Thyroid gland (tissue), 4 donors: ENCODE measurements around the gene PRPF8. TPM values are rescaled to one million over a fixed set of nuclear protein-coding genes. Genes with fewer than 3 reads are reported as not detected.
A peak's percentile ranks its signal among the peaks of the same experiment; 100 is the strongest.

Experiments
- DNase-seq, 2 donors: peaks; one replicate each; pipeline ENCODE4 v3.0.0-alpha.2; 2019
- H3K27ac ChIP-seq, 3 donors: fragments of 200-600 bp; sonication (generic); 1 replicate in 2 of 3; 2 replicates in 1 of 3; pipeline ENCODE4 v1.5.1; 2016 to 2019; ENCODE audit warnings: mild to moderate bottlenecking in 1 of 3, moderate library complexity in 1 of 3
- H3K27me3 ChIP-seq: fragments of 200-600 bp; sonication (generic); one replicate; pipeline ENCODE4 v1.5.1; 2019
- H3K36me3 ChIP-seq, 2 donors: fragments of 200-600 bp; sonication (generic); one replicate each; pipeline ENCODE4 v1.5.1; 2016 to 2019
- H3K4me1 ChIP-seq, 2 donors: fragments of 200-600 bp; sonication (generic); one replicate each; pipeline ENCODE4 v1.5.1; 2017 to 2019
- H3K4me3 ChIP-seq, 3 donors: fragments of 200-600 bp; sonication (generic); replicated peaks in 1 of 3; 1 replicate in 2 of 3; 2 replicates in 1 of 3; pipeline ENCODE4 v1.5.1; 2016; ENCODE audit warnings: mild to moderate bottlenecking in 1 of 3
- H3K9me3 ChIP-seq: fragments of 200-600 bp; sonication (generic); one replicate; pipeline ENCODE4 v1.5.1; 2017
- CTCF ChIP-seq, 6 experiments: fragments of 200-600 bp in 3 of 6; fragments of 450-650 bp in 3 of 6; sonication (generic) in 3 of 6; IDR thresholded peaks; one replicate each; pipeline ENCODE4 v1.5.1; 2016 to 2019; ENCODE audit warnings: antibody characterized with exemption in 6 of 6, mild to moderate bottlenecking in 2 of 6, inconsistent platforms in 1 of 6, moderate library complexity in 1 of 6
- POLR2A ChIP-seq, 2 donors: fragments of 450-650 bp; IDR thresholded peaks; one replicate each; pipeline ENCODE4 v1.6.1; 2017; ENCODE audit warnings: antibody characterized with exemption in 2 of 2, mild to moderate bottlenecking in 2 of 2, moderate library complexity in 1 of 2
- WGBS, 2 donors: methylation state at CpG; one replicate each; pipeline ENCODE4 v1.1.5; 2017; 5-methylcytosine and 5-hydroxymethylcytosine counted together
- intact Hi-C: fragments of 100-400 bp; cut with DNase I; formaldehyde crosslinking; loops from one replicate; pipeline ENCODE4 v1.15.1; 2023
- total RNA-seq, 4 donors: library from RNA; depleted of rRNA; stranded (reverse); fragments of >200 nt; gene quantifications; one replicate each; pipeline ENCODE4 v1.2.3, GENCODE V29; 2016

Gene PRPF8
- total RNA-seq, 4 donors from 2014 or later, result 181 to 256 (median 242) TPM

- no peak for TF ChIP-seq POLR2A (IDR thresholded peaks at IDR 0.05)
- TF ChIP-seq CTCF (IDR thresholded peaks at IDR 0.05), result no peak
- peaks cover 26 to 42% of the 10 kb centered on the region in 2 donors for H3K4me1 ChIP-seq
- no peak for DNase-seq
- H3K27ac ChIP-seq, result peak overlapping the region; percentile 84 to 100 (median 98)
- no peaks in the 10 kb centered on the region for H3K9me3 ChIP-seq
- intact Hi-C loops, result loop anchor here (5.0 to 10.0 kb wide), 2 partner anchors 41 to 139 kb away; no protein-coding TSS in a partner anchor
- no peaks in the 10 kb centered on the region for H3K27me3 ChIP-seq
- peaks cover 19 to 24% of the 10 kb centered on the region in 2 donors for H3K36me3 ChIP-seq
- 73 to 76% methylated on average over 10 of the region's 10 CpGs for WGBS, 2 donors
- H3K4me3 ChIP-seq, result peak overlapping the region in 1 of 3 donors; percentile 99
These were observed 28.7 kb upstream of the PRPF8 start for GRCh38 chr17:1713160-1713877.

DNA sequence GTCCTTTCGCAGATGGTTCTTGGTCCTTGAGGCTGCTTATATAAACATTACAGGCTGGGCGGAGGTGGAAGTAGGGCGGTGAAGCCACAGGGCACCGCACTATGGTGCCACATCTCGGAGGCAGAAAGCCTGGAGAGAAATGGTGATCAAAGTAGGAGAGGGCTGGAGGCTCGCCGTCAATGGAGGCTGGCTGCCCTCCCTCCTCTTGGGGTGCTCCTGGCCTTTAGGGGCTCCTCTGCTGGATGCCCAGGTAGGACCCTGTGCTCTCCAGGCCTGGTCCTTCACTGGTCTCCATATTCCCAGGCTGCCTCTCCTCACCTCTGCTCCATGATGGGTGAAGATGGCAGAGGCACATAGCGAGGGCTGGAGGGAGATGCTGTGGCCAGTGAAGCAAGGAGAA is 27.6 kb upstream of the PRPF8 start:
- H3K9me3 ChIP-seq, result no peaks in the 10 kb centered on the region
- WGBS, 2 donors, result 86 to 90% methylated on average over 8 of the region's 8 CpGs
- H3K27me3 ChIP-seq, result no peaks in the 10 kb centered on the region
- no peak overlapping the region for H3K4me3 ChIP-seq
- H3K36me3 ChIP-seq, result peaks cover 19 to 24% of the 10 kb centered on the region in 2 donors
- peaks cover 26 to 35% of the 10 kb centered on the region in 2 donors for H3K4me1 ChIP-seq
- TF ChIP-seq POLR2A (IDR thresholded peaks at IDR 0.05) (no peak), CTCF (IDR thresholded peaks at IDR 0.05) (no peak)
- no peak for DNase-seq
- peak overlapping the region in 1 of 3 donors; percentile 100 for H3K27ac ChIP-seq
- intact Hi-C loops, result loop anchor here (5.0 to 10.0 kb wide), 2 partner anchors 40 to 137 kb away; no protein-coding TSS in a partner anchor

DNA sequence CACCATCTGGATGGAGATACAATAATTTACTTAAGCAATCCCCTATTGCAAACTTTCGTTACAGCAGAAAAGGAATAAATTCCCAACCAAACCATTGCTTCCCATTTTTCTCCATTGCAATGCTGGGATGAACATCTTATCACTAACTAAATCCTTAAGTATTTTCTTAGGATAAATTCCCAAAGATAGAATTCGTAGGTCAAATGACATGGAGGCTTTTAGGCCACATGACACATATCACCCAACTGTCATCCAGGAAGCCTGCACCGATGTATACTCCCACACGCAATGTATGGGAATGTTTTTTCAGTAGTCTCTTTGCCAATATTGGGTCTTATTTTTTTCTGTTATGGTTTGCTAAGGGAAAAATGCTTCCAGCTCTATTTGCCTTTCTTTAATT is 27.1 kb upstream of the PRPF8 start:
- TF ChIP-seq POLR2A (IDR thresholded peaks at IDR 0.05), result no peak
- no peak for TF ChIP-seq CTCF (IDR thresholded peaks at IDR 0.05)
- intact Hi-C loops, result loop anchor here (5.0 to 10.0 kb wide), 2 partner anchors 40 to 137 kb away; no protein-coding TSS in a partner anchor
- DNase-seq, result no peak
- WGBS, 2 donors, result 76 to 85% methylated on average over 4 of the region's 4 CpGs
- no peak overlapping the region for H3K27ac ChIP-seq
- no peaks in the 10 kb centered on the region for H3K27me3 ChIP-seq
- peaks cover 19 to 24% of the 10 kb centered on the region in 2 donors for H3K36me3 ChIP-seq
- H3K4me1 ChIP-seq, result peaks cover 26 to 35% of the 10 kb centered on the region in 2 donors
- no peak overlapping the region for H3K4me3 ChIP-seq
- no peaks in the 10 kb centered on the region for H3K9me3 ChIP-seq

- peak overlapping the region; percentile 58 to 71 (median 64) for H3K27ac ChIP-seq
- no peaks in the 10 kb centered on the region for H3K27me3 ChIP-seq
- intact Hi-C loops, result loop anchor here (5.0 to 10.0 kb wide), 2 partner anchors 39 to 136 kb away; no protein-coding TSS in a partner anchor
- TF ChIP-seq POLR2A (IDR thresholded peaks at IDR 0.05), result no peak
- TF ChIP-seq CTCF (IDR thresholded peaks at IDR 0.05), result no peak
- peak; percentile 36 to 37 for DNase-seq
- 25 to 31% methylated on average over 4 to 14 of the region's 14 CpGs for WGBS, 2 donors
- peaks cover 19 to 24% of the 10 kb centered on the region in 2 donors for H3K36me3 ChIP-seq
- H3K4me3 ChIP-seq, result peak overlapping the region in 2 of 3 donors; percentile 56 to 62
- H3K4me1 ChIP-seq, result peaks cover 26 to 35% of the 10 kb centered on the region in 2 donors
- no peaks in the 10 kb centered on the region for H3K9me3 ChIP-seq
These were observed 26.3 kb upstream of the PRPF8 start for GRCh38 chr17:1710807-1711553.
